ENCODE measurements around the gene RIOK3.
A peak's percentile ranks its signal among the peaks of the same experiment; 100 is the strongest.
"Not testable (repeated sequence)": the region's sequence is repeated elsewhere in the genome, so short reads cannot be mapped to it uniquely, and the experiment has no call there.

Gene RIOK3

GRCh38 chr18:23451491-23451890 lies 1.6 kb upstream of the RIOK3 start:
- no peak for DNase-seq

GRCh38 chr18:23452347-23452727 lies 750 bp upstream of the RIOK3 start:
- no peak for DNase-seq

- no peak for DNase-seq
These were observed 582 bp downstream of the RIOK3 start for GRCh38 chr18:23453680-23454058.

GRCh38 chr18:23456835-23457234 lies 3.7 kb downstream of the RIOK3 start:
- no peak for DNase-seq

GRCh38 chr18:23458830-23459529 lies 5.9 kb downstream of the RIOK3 start:
- DNase-seq, result no peak

- no peak for DNase-seq
These were observed 6.4 kb downstream of the RIOK3 start for GRCh38 chr18:23459530-23459921.

GRCh38 chr18:23460285-23461273 lies 7.5 kb downstream of the RIOK3 start:
- no peak for DNase-seq

- DNase-seq, result peak; percentile 58
These were observed 9.8 kb downstream of the RIOK3 start for GRCh38 chr18:23462876-23463275.

GRCh38 chr18:23468753-23469459 lies 15.8 kb downstream of the RIOK3 start:
- DNase-seq, result no peak

GRCh38 chr18:23470620-23471387 lies 17.7 kb downstream of the RIOK3 start:
- DNase-seq, result no peak

GRCh38 chr18:23471486-23471885 lies 18.4 kb downstream of the RIOK3 start:
- DNase-seq, result no peak

- peak; percentile 94 for DNase-seq
These were observed 26.9 kb downstream of the RIOK3 start for GRCh38 chr18:23479829-23480505.

- no peak for DNase-seq
These were observed 31.6 kb downstream of the RIOK3 start for GRCh38 chr18:23484561-23485182.

- no peak for DNase-seq
These were observed 32.3 kb downstream of the RIOK3 start for GRCh38 chr18:23485386-23485785.

- DNase-seq, result no peak
These were observed 34.9 kb downstream of the RIOK3 start for GRCh38 chr18:23487738-23488570.

GRCh38 chr18:23489586-23489985 lies 36.5 kb downstream of the RIOK3 start:
- DNase-seq, result not testable (repeated sequence)

- no peak for DNase-seq
These were observed 40.6 kb downstream of the RIOK3 start for GRCh38 chr18:23493654-23494053.

GRCh38 chr18:23494992-23495391 lies 41.9 kb downstream of the RIOK3 start:
- DNase-seq, result no peak

GRCh38 chr18:23495723-23496440 lies 42.8 kb downstream of the RIOK3 start:
- no peak for DNase-seq

- peak; percentile 73 for DNase-seq
These were observed 45.0 kb downstream of the RIOK3 start for GRCh38 chr18:23498117-23498516.

Data from MV-4-11 (cell line).